ENCODE data around the gene TIMMDC1.
"Not testable (repeated sequence)": the region's sequence is repeated elsewhere in the genome, so short reads cannot be mapped to it uniquely, and the experiment has no call there.

Gene TIMMDC1

GRCh38 chr3:119557877-119558269, 59.5 kb downstream of the TIMMDC1 start:
- no peak for DNase-seq

GRCh38 chr3:119558626-119559317, 60.4 kb downstream of the TIMMDC1 start:
- no peak for DNase-seq

GRCh38 chr3:119559441-119559963, 61.2 kb downstream of the TIMMDC1 start, which contains the start of gene CD80:
Gene CD80 (minus strand): TSS chr3:119559614. CDS start chr3:119557728, 1,886 bp downstream.
- peak; percentile 51 for DNase-seq

GRCh38 chr3:119560160-119560559, 61.8 kb downstream of the TIMMDC1 start:
- DNase-seq = no peak

- DNase-seq = no peak
Measured at GRCh38 chr3:119562307-119562961, 64.1 kb downstream of the TIMMDC1 start.

GRCh38 chr3:119563334-119563733, 65.0 kb downstream of the TIMMDC1 start:
- not testable (repeated sequence) for DNase-seq

- DNase-seq = no peak
Measured at GRCh38 chr3:119569156-119569555, 70.8 kb downstream of the TIMMDC1 start.

- no peak for DNase-seq
Measured at GRCh38 chr3:119570229-119570628, 71.9 kb downstream of the TIMMDC1 start.

GRCh38 chr3:119571230-119571629, 72.9 kb downstream of the TIMMDC1 start:
- DNase-seq = no peak

- no peak for DNase-seq
Measured at GRCh38 chr3:119571688-119572087, 73.3 kb downstream of the TIMMDC1 start.

Data from activated naive CD4-positive, alpha-beta T cell treated with anti-CD3 and anti-CD28 coated beads, Interleukin-2, amount 50 U/mL, for 16 hours (primary cell).